HG03060 (cell line): Measurements from ENCODE around the gene RAB42.
"Not testable (repeated sequence)": the region's sequence is repeated elsewhere in the genome, so short reads cannot be mapped to it uniquely, and the experiment has no call there.

Experiments
- ATAC-seq: cut with Tn5 transposase; IDR thresholded peaks from one replicate; pipeline ENCODE4 v1.9.1; 2021; ENCODE audit warnings: low read depth, moderate number of reproducible peaks; ENCODE audit not compliant: unreplicated experiment

Gene RAB42

DNA sequence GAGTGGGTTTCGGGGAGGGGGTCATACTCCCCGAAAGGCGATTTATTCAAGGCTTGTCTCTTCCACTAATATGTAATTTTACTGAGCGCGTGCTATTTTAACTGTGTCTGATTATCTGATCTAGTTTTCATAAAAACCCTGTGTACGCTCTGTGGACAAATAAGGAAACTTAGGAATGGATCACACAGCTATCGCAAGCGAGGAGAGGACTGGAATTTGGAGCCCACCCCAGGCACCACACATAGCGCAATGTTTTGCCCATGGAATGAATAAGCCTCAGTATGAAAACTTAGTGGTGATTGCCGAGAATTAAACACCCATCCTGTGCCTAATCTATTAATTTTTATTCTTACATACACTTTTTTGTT, 9.8 kb upstream of the RAB42 start:
- no peak for ATAC-seq

GRCh38 chr1:28586585-28587391, 5.3 kb upstream of the RAB42 start:
- not testable (repeated sequence) for ATAC-seq

GRCh38 chr1:28592321-28593071, 431 bp downstream of the RAB42 start:
- no peak for ATAC-seq

GRCh38 chr1:28593988-28594356, 1.9 kb downstream of the RAB42 start:
- ATAC-seq, result not testable (repeated sequence)

DNA sequence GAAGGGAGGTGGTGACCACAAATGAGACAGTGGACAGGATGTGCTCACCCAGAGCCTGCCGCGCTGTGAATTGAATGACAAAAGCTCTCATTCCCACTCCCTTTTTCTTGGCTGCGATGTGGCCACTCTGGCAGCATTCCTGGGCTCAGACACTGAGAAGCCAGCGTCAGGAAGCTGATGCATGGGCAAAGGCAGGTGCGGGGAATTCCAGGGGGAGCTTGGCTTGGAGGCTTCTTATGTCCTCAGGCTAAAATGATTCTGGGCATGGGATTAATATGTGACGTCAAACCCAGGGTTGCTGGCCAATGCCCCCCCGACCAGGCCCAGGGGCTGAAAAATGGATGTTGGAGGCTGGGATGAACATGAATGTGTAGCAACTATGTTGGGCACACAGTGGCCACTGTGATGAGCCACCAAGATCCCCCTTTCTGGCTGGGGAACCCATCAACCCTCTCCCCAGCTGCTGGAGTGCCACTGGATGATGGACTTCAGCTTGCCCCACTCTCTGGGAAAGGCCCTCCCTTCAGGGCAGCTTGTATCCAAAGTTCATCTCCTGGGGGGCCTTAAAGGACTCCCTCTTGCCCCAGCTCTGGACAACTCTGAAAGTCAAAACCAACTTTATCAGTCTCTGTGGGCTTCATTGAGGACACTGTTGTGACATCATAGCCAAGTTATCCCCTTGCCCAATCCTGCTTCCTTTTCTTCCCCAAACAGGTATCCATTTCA, 2.8 kb downstream of the RAB42 start:
- ATAC-seq, result not testable (repeated sequence)

- no peak for ATAC-seq
Observed at GRCh38 chr1:28595412-28596191, 3.5 kb downstream of the RAB42 start.

- not testable (repeated sequence) for ATAC-seq
Observed at GRCh38 chr1:28596276-28596675, 4.2 kb downstream of the RAB42 start.

GRCh38 chr1:28601696-28602095, 9.6 kb downstream of the RAB42 start:
- ATAC-seq, result no peak

DNA sequence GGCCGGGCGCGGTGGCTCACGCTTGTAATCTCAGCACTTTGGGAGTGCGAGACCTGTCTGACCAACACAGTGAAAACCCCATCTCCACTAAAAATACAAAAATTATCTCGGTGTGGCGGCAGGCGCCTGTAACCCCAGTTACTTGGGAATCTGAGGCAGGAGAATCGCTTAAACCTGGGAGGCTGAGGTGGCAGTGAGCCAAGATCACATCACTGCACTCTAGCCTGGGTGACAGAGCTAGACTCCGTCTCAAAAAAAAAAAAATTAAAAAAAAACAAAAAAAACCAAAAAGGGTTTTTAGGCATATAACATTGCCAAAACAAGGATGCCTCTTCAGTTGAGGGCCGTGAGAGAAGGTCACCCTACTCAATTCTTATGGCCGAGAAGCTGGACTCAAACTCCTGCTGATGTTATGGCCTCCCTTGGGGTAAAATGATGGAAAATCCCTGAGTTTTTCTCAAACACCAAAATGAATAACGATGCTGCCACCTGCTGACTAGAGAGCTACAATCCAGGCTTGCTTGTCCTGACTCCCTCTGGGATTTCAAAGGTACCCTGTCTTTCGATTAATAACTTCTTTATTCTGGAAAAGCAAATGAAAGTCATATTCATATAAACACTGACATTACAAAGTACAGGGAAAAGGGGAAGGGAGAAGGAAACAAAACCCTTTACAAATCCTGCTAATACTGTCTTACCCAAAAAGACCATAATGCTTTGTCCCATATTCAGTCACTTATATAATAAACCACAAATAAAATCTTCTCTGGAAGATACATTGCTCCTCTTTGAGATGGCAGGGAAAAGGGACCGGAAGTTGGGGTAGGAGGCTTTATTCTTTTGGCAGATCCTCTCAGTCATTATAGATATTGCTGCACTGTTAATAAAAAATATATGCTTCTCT, 10.7 kb downstream of the RAB42 start:
- no peak for ATAC-seq

GRCh38 chr1:28604411-28604810, 12.3 kb downstream of the RAB42 start:
- ATAC-seq, result no peak

GRCh38 chr1:28604962-28605361, 12.9 kb downstream of the RAB42 start:
- no peak for ATAC-seq

DNA sequence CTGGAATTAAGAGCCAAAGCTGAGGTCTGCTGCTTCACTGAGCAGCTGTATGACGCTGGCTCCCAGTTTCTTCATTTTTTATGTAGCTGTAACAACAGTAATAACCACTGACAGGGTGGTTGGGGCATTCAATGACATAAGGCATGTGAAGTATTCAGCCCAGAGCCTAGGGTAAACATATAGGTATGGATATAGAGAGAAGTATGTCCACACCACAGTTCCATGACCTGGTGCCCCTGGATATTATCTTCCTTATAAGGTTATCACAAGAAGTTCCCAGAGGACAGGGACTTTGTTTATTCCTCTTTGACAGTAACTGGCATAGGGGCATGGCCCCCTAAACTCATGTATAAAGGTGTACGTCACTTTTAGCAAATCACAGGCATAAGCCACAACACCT, 14.7 kb downstream of the RAB42 start:
- no peak for ATAC-seq

GRCh38 chr1:28613175-28613574, 21.1 kb downstream of the RAB42 start:
- ATAC-seq, result no peak

GRCh38 chr1:28631713-28632112, 39.6 kb downstream of the RAB42 start:
- ATAC-seq, result no peak

DNA sequence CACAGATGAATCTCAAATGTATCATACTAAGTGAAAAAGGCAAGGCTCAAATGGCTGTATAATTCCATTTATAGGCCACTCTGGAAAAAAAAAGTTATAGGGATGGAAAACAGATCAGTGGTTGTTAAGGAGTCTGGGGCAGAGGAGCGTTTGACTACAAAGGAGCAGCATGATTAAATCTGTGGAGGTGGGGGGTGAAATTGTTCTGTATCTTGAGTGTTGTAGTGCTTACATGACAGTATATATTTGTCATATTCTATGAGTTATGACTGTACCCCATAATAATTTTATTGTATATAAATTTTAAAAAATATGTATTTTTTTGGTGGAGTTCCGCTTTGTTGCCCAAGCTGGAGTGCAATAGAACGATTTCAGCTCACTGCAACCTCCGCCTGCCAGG, 40.5 kb downstream of the RAB42 start:
- ATAC-seq, result no peak

DNA sequence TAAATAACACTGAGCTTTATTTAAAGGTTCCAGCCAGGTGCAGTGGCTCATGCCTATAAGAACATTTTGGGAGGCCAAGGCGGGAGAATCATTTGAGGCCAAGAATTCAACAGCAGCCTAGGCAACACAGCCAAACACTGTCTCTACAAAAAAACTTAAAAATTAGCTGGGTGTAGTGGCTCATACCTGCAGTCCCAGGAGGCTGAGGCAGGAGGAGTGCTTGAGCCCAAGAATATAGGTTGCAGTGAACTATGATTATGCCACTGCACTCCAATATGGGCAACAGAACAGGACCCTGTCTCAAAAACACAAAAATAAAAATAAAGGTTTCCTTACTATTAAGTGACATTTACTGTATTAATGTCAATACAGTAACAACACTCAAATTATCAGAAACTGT, 48.7 kb downstream of the RAB42 start:
- no peak for ATAC-seq

GRCh38 chr1:28642056-28642846, 50.2 kb downstream of the RAB42 start:
- ATAC-seq, result no peak

DNA sequence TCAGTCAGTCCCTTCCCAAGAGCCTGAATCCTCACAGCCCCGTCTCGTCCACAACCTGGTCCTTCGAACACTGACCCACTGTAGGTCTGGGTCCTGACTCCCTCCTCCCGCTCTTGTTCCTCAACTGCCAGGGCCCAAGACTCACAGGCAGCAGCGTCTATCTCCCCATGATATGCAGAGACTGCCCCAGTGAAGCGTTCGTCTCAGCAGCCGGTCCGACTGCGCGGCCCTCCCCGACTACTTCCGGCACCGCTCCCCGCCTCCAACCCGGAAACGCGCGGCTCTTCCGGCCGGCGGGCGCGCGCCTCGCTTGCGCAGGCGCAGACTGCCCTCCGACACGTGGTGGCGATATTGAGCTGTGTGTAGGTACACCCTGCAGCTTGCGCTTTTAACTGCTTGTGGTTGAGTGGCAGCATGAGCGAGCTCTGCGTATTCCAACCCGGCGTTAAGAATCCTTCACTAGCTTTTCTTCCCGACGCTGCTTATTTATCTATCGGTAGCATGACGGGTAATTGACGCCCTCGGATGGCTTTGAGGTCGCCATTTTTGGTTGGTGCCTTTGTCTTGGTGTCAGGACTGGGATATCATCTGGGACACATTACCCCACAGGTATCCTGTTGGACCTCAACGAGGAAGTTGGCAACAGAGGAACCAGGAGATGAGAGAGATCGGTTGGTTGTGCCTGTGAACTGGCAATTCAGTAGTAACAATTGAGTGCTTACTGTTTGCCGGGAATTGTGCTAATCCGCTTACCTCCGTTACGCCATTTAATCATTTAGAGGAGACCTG, 51.0 kb downstream of the RAB42 start, which contains the start of gene TAF12:
TAF12 (minus strand) TSS at position 221 of the 789 bp plus-strand sequence. CDS start 20,986 bp downstream, outside the sequence.
- ATAC-seq, result peak; percentile 56
